CD4-positive, alpha-beta T cell (primary cell): Measurements from ENCODE around the gene S100A16. TPM values are rescaled to one million over a fixed set of nuclear protein-coding genes. Genes with fewer than 3 reads are reported as not detected.

ENCODE experiments used
- ATAC-seq: fragments of 200-7000 bp; cut with Tn5 transposase; one replicate; pipeline ENCODE4 v1.10.0; 2022; ENCODE audit warnings: mild to moderate bottlenecking; ENCODE audit not compliant: poor library complexity
- CTCF ChIA-PET: fragments of 350-600 bp; sonication (Branson Sonifier 250); formaldehyde crosslinking; loops from one replicate; lab custom pipeline; 2021; ENCODE audit warnings: antibody characterized with exemption, inconsistent platforms; lab: Charles Lee
- POLR2A ChIA-PET: fragments of 350-600 bp; sonication (Branson Sonifier 250); formaldehyde crosslinking; loops from one replicate; lab custom pipeline; 2021; ENCODE audit warnings: antibody characterized with exemption, inconsistent platforms; lab: Charles Lee
- DNase-seq, 14 experiments: peaks; one replicate each; pipeline ENCODE4 v3.0.0-alpha.2; 2013 to 2020; ENCODE audit warnings: mixed read lengths in 2 of 14
- H3K27ac ChIP-seq, 2 donors: one replicate each; pipeline versions ENCODE4 v1.5.1 to v1.7.0; 2013; ENCODE audit warnings: low read length in 2 of 2, low read depth in 1 of 2, mild to moderate bottlenecking in 1 of 2
- H3K27me3 ChIP-seq, 2 experiments: 1 replicate in 1 of 2; 2 replicates in 1 of 2; pipeline versions ENCODE4 v1.6.1 to v1.7.0; 2013; ENCODE audit warnings: low read length in 2 of 2, control low read depth in 1 of 2, mild to moderate bottlenecking in 1 of 2, moderate library complexity in 1 of 2; ENCODE audit not compliant: insufficient read depth in 2 of 2, control insufficient read depth in 1 of 2
- H3K36me3 ChIP-seq: one replicate; pipeline ENCODE4 v1.6.1; 2013; ENCODE audit warnings: low read length, control low read depth; ENCODE audit not compliant: insufficient read depth
- H3K4me1 ChIP-seq: one replicate; pipeline ENCODE4 v1.6.1; 2013; ENCODE audit warnings: low read length, control low read depth; ENCODE audit not compliant: insufficient read depth
- H3K4me3 ChIP-seq: one replicate; pipeline ENCODE4 v1.5.1; 2013; ENCODE audit warnings: mild to moderate bottlenecking, low read length, moderate library complexity
- H3K9me3 ChIP-seq, 2 experiments: 1 replicate in 1 of 2; 2 replicates in 1 of 2; pipeline versions ENCODE4 v1.6.1 to v1.7.0; 2013; ENCODE audit warnings: low read length in 2 of 2, mild to moderate bottlenecking in 2 of 2, control low read depth in 1 of 2, moderate library complexity in 1 of 2; ENCODE audit not compliant: control insufficient read depth in 1 of 2, insufficient read depth in 1 of 2
- H3K27ac Mint-ChIP-seq: one replicate; pipeline ENCODE4 v1.8.0; 2020; ENCODE audit warnings: mixed read lengths
- H3K27me3 Mint-ChIP-seq: one replicate; pipeline ENCODE4 v1.8.0; 2021; ENCODE audit warnings: mixed read lengths
- H3K36me3 Mint-ChIP-seq: one replicate; pipeline ENCODE4 v1.8.0; 2021; ENCODE audit warnings: low read depth, mixed read lengths
- H3K4me1 Mint-ChIP-seq: one replicate; pipeline ENCODE4 v1.8.0; 2021; ENCODE audit warnings: low read depth, mixed read lengths
- H3K4me3 Mint-ChIP-seq: one replicate; pipeline ENCODE4 v1.8.0; 2020; ENCODE audit warnings: mild to moderate bottlenecking, mixed read lengths
- H3K9me3 Mint-ChIP-seq: one replicate; pipeline ENCODE4 v1.8.0; 2020; ENCODE audit warnings: mixed read lengths
- intact Hi-C, 2 experiments: fragments of 100-400 bp; cut with DNase I in 1 of 2; cut with micrococcal nuclease in 1 of 2; formaldehyde crosslinking; loops; one replicate each; pipeline versions ENCODE4 v1.15.1 to v1.9.0; 2023 to 2025; cut with DNase I, micrococcal nuclease
- total RNA-seq, 174 experiments: library from RNA in 2 of 174; stranded (reverse) in 2 of 174; gene quantifications; one replicate each; pipeline ENCODE4 v1.2.3 and lab custom pipeline; 2021 to 2026
- TF ChIP-seq, protein P1 (sequence below): fragments of 200-600 bp; IDR thresholded peaks from one replicate; pipeline ENCODE4 v1.8.0; 2022; ENCODE audit warnings: antibody characterized with exemption, mild to moderate bottlenecking

The S100A16 gene
- total RNA-seq, 2 experiments from 2014 or later = not detected

DNA sequence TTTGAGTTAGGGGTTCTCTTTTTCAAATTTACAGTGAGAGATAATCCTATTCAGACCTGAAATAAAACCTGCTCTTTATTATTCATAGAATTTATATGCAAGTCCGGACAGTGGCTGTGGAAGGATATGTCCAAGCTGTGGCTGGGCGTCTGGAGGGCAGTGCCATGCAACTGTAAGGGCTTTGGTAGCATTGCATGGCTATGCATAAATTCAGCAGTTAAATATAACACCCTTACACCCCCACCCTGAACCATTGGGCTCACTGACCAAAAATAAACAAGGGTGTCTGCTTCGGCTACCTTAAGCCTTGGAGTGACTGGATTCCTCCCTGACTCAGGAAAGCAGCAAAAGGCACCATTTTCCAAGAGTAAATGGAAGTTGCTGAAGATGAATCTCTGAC is 26.3 kb upstream of the S100A16 start:
- no peaks in the 10 kb centered on the region for H3K9me3 Mint-ChIP-seq
- H3K4me3 Mint-ChIP-seq = no peak overlapping the region
- POLR2A ChIA-PET = no interaction called here
- peaks cover 70% of the 10 kb centered on the region for H3K4me1 Mint-ChIP-seq
- ATAC-seq (no peak), DNase-seq (no peak)
- intact Hi-C loops = no loop called here
- Histone ChIP-seq H3K4me1 (peaks cover 39% of the 10 kb centered on the region), H3K36me3 (peaks cover 85% of the 10 kb centered on the region), H3K27me3 (no peaks in the 10 kb centered on the region), H3K9me3 (no peaks in the 10 kb centered on the region), H3K4me3 (no peak overlapping the region), H3K27ac (no peak overlapping the region)
- H3K36me3 Mint-ChIP-seq = peaks cover 95% of the 10 kb centered on the region
- H3K27me3 Mint-ChIP-seq = no peaks in the 10 kb centered on the region
- CTCF ChIA-PET = no interaction called here
- TF ChIP-seq, protein P1, sequence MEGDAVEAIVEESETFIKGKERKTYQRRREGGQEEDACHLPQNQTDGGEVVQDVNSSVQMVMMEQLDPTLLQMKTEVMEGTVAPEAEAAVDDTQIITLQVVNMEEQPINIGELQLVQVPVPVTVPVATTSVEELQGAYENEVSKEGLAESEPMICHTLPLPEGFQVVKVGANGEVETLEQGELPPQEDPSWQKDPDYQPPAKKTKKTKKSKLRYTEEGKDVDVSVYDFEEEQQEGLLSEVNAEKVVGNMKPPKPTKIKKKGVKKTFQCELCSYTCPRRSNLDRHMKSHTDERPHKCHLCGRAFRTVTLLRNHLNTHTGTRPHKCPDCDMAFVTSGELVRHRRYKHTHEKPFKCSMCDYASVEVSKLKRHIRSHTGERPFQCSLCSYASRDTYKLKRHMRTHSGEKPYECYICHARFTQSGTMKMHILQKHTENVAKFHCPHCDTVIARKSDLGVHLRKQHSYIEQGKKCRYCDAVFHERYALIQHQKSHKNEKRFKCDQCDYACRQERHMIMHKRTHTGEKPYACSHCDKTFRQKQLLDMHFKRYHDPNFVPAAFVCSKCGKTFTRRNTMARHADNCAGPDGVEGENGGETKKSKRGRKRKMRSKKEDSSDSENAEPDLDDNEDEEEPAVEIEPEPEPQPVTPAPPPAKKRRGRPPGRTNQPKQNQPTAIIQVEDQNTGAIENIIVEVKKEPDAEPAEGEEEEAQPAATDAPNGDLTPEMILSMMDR = no peak
- H3K27ac Mint-ChIP-seq = no peak overlapping the region

DNA sequence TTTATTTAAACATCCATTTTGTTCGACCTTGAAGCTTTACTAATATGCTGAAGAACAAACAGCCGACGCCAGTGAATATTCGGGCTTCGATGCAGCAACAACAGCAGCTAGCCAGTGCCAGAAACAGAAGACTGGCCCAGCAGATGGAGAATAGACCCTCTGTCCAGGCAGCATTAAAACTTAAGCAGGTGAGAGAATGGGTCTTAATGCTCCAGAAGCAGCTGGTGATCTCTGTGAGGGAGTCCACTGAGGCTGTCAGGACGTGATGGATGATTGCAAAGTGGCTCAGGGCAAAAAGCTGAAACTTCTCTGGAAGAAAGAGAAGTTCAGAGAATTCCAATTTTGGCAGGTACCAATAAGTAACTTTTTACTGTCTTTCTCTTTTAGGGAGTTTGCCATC is 25.3 kb upstream of the S100A16 start:
- no peak overlapping the region for H3K27ac Mint-ChIP-seq
- H3K4me1 ChIP-seq = peaks cover 44% of the 10 kb centered on the region
- H3K4me1 Mint-ChIP-seq = peaks cover 70% of the 10 kb centered on the region
- DNase-seq = no peak
- peaks cover 75% of the 10 kb centered on the region for H3K36me3 ChIP-seq
- TF ChIP-seq, protein P1 = no peak
- no peaks in the 10 kb centered on the region for H3K27me3 ChIP-seq
- no peaks in the 10 kb centered on the region for H3K27me3 Mint-ChIP-seq
- intact Hi-C loops = no loop called here
- peaks cover 91% of the 10 kb centered on the region for H3K36me3 Mint-ChIP-seq
- no peaks in the 10 kb centered on the region for H3K9me3 ChIP-seq
- ChIA-PET POLR2A (interaction anchor here (0.5 to 1.3 kb wide), 4 partner anchors 10 to 284 kb away, joined by 3 to 5 read pairs (median 4); no protein-coding TSS in a partner anchor), CTCF (interaction anchor here (1.1 kb wide), 1 partner anchor 11 kb away, joined by 3 read pairs; the partner anchor contains the start of gene S100A13)
- ATAC-seq = no peak
- H3K4me3 ChIP-seq = no peak overlapping the region
- no peak overlapping the region for H3K27ac ChIP-seq
- no peak overlapping the region for H3K4me3 Mint-ChIP-seq
- H3K9me3 Mint-ChIP-seq = no peaks in the 10 kb centered on the region

DNA sequence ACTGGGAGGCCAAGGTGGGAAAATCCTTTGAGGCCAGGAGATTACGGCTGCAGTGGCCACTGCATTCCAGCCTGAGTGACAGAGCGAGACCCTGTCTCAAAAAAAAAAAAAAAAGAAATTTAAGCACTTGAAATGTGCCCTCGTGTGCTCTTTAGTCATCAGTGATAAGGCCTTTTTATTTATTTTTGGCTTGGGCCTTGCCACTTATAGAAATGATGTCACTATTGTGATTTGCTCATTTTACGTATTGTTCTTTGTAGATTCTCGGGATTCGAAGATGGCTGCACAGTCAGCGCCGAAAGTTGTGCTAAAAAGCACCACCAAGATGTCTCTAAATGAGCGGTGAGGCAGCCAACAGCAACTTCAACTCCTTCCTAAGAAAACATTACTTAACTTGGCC is 23.4 kb upstream of the S100A16 start:
- ChIA-PET CTCF (no interaction called here), POLR2A (no interaction called here)
- peak overlapping the region; percentile 89 for H3K4me3 Mint-ChIP-seq
- Histone ChIP-seq H3K27me3 (no peaks in the 10 kb centered on the region), H3K36me3 (peaks cover 55% of the 10 kb centered on the region), H3K4me1 (peaks cover 39% of the 10 kb centered on the region), H3K9me3 (no peaks in the 10 kb centered on the region), H3K27ac (no peak overlapping the region), H3K4me3 (no peak overlapping the region)
- H3K36me3 Mint-ChIP-seq = peaks cover 71% of the 10 kb centered on the region
- H3K27me3 Mint-ChIP-seq = no peaks in the 10 kb centered on the region
- TF ChIP-seq, protein P1 = no peak
- peaks cover 58% of the 10 kb centered on the region for H3K4me1 Mint-ChIP-seq
- H3K9me3 Mint-ChIP-seq = no peaks in the 10 kb centered on the region
- intact Hi-C loops = loop anchor here in 1 of 2 experiments (2.0 kb wide), 1 partner anchor 90 kb away; no protein-coding TSS in a partner anchor
- DNase-seq (no peak), ATAC-seq (no peak)
- H3K27ac Mint-ChIP-seq = peak overlapping the region; percentile 100
